Measurements from ENCODE around the gene BEX2. TPM values are rescaled to one million over a fixed set of nuclear protein-coding genes. Genes with fewer than 3 reads are reported as not detected.

The BEX2 gene
- total RNA-seq, 1 donor from 2014 or later = 14.3 TPM

DNA sequence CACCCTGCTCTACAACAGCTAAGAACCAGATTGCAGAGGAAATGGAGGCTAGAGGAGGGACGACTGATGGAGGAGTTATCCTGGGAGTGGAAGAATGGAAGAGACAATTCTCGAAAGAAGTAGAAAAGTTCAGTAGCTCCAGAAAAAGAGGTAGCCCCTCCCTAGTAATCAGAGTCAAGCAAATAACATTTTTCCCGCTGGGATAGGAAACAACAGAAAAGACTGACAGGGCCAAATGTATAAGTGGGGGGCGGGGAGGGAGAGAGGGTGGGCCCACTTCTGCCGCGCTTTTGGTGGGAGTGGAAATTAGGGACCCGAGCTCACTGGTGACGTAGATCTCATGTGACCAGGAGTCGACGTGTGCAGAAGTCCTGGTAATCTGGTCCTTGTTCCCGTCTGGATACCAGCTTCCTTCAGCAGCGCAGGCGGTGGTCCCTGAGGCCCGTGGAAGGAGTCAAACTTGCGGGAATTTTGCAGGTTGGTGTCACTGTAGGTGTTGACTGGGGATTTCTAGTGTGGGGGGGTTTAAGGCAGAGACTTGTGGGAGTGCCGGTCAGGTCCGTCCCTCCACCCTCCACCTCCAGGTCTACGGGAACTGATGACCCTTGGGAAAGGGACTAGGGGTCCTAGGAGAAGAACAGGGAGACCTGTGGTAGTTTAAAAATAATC, 45.5 kb upstream of the BEX2 start, which contains the start of gene TCEAL9:
TCEAL9 (plus strand) TSS at position 377 of the 669 bp plus-strand sequence. CDS start 1,179 bp downstream, outside the sequence.
- peak; percentile 88 to 96 for ATAC-seq
- peak; percentile 57 for DNase-seq
- H3K27ac ChIP-seq = peak within 1 kb of the TSS; percentile 81
- peak within 1 kb of the TSS; percentile 64 for H3K4me3 ChIP-seq
- H3K9me3 ChIP-seq = no peaks in the 10 kb centered on the region
- no peaks in the 10 kb centered on the region for H3K36me3 ChIP-seq
- TF ChIP-seq, protein P1, sequence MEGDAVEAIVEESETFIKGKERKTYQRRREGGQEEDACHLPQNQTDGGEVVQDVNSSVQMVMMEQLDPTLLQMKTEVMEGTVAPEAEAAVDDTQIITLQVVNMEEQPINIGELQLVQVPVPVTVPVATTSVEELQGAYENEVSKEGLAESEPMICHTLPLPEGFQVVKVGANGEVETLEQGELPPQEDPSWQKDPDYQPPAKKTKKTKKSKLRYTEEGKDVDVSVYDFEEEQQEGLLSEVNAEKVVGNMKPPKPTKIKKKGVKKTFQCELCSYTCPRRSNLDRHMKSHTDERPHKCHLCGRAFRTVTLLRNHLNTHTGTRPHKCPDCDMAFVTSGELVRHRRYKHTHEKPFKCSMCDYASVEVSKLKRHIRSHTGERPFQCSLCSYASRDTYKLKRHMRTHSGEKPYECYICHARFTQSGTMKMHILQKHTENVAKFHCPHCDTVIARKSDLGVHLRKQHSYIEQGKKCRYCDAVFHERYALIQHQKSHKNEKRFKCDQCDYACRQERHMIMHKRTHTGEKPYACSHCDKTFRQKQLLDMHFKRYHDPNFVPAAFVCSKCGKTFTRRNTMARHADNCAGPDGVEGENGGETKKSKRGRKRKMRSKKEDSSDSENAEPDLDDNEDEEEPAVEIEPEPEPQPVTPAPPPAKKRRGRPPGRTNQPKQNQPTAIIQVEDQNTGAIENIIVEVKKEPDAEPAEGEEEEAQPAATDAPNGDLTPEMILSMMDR (IDR thresholded peaks at IDR 0.05) = no peak
- H3K27me3 ChIP-seq (ENCODE audit: low read depth) = no peaks in the 10 kb centered on the region
- H3K4me1 ChIP-seq = no peaks in the 10 kb centered on the region
- intact Hi-C loops (cut with DNase I) = no loop called here

DNA sequence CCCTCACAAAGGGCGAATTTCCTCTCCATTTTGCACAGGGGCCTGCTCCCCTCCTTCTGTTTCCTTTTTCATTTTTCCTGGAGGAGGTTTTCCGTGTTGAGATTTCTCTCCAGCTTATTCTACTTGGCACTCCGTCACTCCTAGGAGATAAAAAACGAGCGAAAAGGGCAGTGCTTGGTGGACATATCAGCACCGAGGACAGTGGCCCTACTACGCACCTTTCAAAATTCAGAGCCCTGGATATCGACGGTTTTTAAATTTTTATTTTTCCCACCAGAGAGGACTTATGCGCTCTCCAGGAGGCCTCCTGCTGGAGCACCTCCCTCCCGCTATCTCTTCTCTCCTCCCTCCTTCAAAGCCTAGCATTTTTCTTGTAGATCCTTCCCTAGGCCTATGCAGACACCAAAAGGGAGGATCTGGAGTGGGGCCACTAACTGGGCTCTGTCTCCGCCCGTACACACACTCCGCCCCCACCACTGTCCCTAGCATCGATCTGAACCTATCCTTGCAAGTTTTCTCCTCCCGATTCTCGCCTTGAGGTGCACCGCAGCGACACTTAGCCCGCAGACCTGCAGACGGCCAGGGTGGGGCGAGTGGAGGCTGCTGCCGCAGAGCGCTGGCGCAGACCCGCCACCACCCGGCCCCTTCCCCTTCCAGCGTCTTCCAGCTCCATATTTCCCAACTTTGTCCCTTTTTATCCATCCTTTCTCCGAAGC, 37.0 kb upstream of the BEX2 start:
- Histone ChIP-seq H3K27ac (no peak overlapping the region), H3K9me3 (no peaks in the 10 kb centered on the region), H3K4me1 (no peaks in the 10 kb centered on the region), H3K27me3 (ENCODE audit: low read depth) (no peaks in the 10 kb centered on the region), H3K4me3 (no peak overlapping the region), H3K36me3 (no peaks in the 10 kb centered on the region)
- DNase-seq (no peak), ATAC-seq (no peak)
- TF ChIP-seq, protein P1 (IDR thresholded peaks at IDR 0.05) = no peak
- intact Hi-C loops (cut with DNase I) = loop anchor here (5.0 kb wide), 1 partner anchor 119 kb away; no protein-coding TSS in a partner anchor

DNA sequence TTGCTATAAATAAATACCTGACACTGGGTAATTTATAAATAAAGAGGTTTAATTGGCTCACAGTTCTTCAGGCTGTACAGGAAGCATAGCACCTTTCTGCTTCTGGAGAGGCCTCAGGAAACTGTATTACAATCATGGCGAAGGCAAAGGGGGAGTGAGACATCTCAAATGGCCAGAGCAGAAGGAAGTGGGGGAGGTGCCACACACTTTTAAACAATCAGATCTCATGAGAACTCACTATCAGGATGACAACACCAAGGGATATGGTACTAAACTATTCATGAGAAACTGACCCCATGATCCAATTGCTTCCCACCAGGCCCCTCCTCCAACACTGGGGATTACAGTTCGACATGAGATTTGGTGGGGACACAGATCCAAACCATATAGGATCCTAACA, 33.8 kb upstream of the BEX2 start:
- no peak overlapping the region for H3K4me3 ChIP-seq
- intact Hi-C loops (cut with DNase I) = loop anchor here (5.0 kb wide), 1 partner anchor 123 kb away; no protein-coding TSS in a partner anchor
- H3K27me3 ChIP-seq (ENCODE audit: low read depth) = no peaks in the 10 kb centered on the region
- H3K9me3 ChIP-seq = no peaks in the 10 kb centered on the region
- H3K36me3 ChIP-seq = no peaks in the 10 kb centered on the region
- no peaks in the 10 kb centered on the region for H3K4me1 ChIP-seq
- H3K27ac ChIP-seq = no peak overlapping the region
- DNase-seq (no peak), ATAC-seq (no peak)
- TF ChIP-seq, protein P1 (IDR thresholded peaks at IDR 0.05) = no peak

DNA sequence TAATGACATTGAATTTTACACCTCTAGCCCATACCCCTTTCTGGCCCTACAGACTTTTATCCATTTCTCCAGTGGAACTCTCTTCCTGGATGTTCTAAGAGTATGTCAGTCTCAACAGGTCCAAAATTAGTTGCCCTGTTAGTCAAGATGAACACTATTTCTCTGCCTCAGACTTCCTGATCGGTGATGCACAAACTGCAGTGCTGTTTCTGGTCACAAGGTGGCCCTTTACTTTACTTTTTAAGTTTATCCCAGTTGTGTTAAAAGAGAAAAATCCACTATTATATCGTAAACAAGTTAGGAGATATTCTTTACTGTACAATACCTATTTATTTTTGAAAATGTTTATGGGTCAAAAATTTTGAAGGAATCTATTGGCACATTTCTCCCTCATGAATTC, 32.3 kb upstream of the BEX2 start:
- Histone ChIP-seq H3K9me3 (no peaks in the 10 kb centered on the region), H3K4me1 (no peaks in the 10 kb centered on the region), H3K4me3 (no peak overlapping the region), H3K36me3 (no peaks in the 10 kb centered on the region), H3K27ac (no peak overlapping the region), H3K27me3 (ENCODE audit: low read depth) (no peaks in the 10 kb centered on the region)
- DNase-seq (no peak), ATAC-seq (peak in 1 of 2 donors; percentile 52)
- intact Hi-C loops (cut with DNase I) = no loop called here
- TF ChIP-seq, protein P1 (IDR thresholded peaks at IDR 0.05) = peak; percentile 60

DNA sequence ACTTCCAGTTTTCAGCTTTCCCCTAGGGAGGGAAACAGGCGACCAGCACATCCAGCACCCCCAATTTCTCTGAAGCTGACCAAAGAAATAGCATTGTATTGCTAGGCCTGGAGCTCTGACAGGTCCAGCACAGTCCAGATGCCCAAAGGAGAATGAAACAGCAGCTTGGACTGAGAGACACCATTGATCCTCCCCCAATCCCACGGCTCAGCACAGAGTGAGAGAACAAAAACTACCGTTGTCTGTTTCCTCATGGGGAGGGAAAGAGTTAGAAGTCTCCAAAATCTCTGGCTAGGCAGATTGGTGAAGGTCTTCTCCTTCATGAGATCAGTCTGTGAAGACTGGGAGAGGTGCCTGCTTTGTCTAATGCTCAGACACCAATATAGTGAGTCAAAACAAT, 27.9 kb upstream of the BEX2 start:
- Histone ChIP-seq H3K27me3 (ENCODE audit: low read depth) (no peaks in the 10 kb centered on the region), H3K9me3 (no peaks in the 10 kb centered on the region), H3K4me3 (no peak overlapping the region), H3K4me1 (no peaks in the 10 kb centered on the region), H3K27ac (no peak overlapping the region), H3K36me3 (no peaks in the 10 kb centered on the region)
- ATAC-seq (no peak), DNase-seq (no peak)
- TF ChIP-seq, protein P1 (IDR thresholded peaks at IDR 0.05) = no peak
- intact Hi-C loops (cut with DNase I) = no loop called here
